GM12878 (cell line): ENCODE data around the gene PTPRN2. TPM values are rescaled to one million over a fixed set of nuclear protein-coding genes. Genes with fewer than 3 reads are reported as not detected.

Source experiments
- ATAC-seq: fragments of 200-7000 bp; cut with Tn5 transposase; 3 replicates; pipeline ENCODE4 v1.9.1; 2020; ENCODE audit warnings: mild to moderate bottlenecking, moderate library complexity
- BruUV-seq: library from RNA; stranded (reverse); fragments of 400-500 nt; replicated peaks from 2 replicates; lab custom pipeline; 2021; lab: Mats Ljungman, UMichigan
- CTCF ChIA-PET: fragments of 300-600 bp; sonication (Branson Sonifier 250); formaldehyde crosslinking; extraction: SDS; loops from one replicate; lab custom pipeline; 2021; ENCODE audit warnings: inconsistent platforms; lab: Yijun Ruan, JAX
- POLR2A ChIA-PET: fragments of 350-600 bp; formaldehyde crosslinking; extraction: SDS; loops from one replicate; lab custom pipeline; 2021; ENCODE audit warnings: inconsistent platforms; lab: Charles Lee
- RAD21 ChIA-PET: fragments of 300-600 bp; sonication (Branson Sonifier 250); formaldehyde crosslinking; loops from one replicate; lab custom pipeline; 2023; ENCODE audit warnings: antibody characterized with exemption; ENCODE audit not compliant: unreplicated experiment; lab: Charles Lee
- SMC1A ChIA-PET: fragments of 300-600 bp; sonication (Branson Sonifier 250); formaldehyde crosslinking; loops from one replicate; lab custom pipeline; 2023; ENCODE audit not compliant: unreplicated experiment, uncharacterized antibody; lab: Charles Lee
- DNase-seq: peaks from one replicate; pipeline ENCODE4 v3.0.0-alpha.2; 2011; ENCODE audit warnings: low read depth, low spot score
- FAIRE-seq: peaks from 3 replicates; lab custom pipeline; 2011; peaks lifted over from hg19 to GRCh38; lab: Jason Lieb, UNC
- H2AFZ ChIP-seq: 2 replicates; pipeline ENCODE4 v1.6.0; 2011; ENCODE audit warnings: low read depth, low read length, control low read depth; ENCODE audit not compliant: control insufficient read depth
- H3K27ac ChIP-seq: 2 replicates; pipeline ENCODE4 v1.5.1; 2011; ENCODE audit warnings: control low read depth; ENCODE audit not compliant: control insufficient read depth, insufficient read depth
- H3K27me3 ChIP-seq, 2 experiments: replicated peaks in 1 of 2; 2 replicates each; pipeline versions ENCODE4 v1.6.0 to v1.6.1; 2011; ENCODE audit warnings: low read length in 1 of 2; ENCODE audit not compliant: control insufficient read depth in 2 of 2, insufficient read depth in 2 of 2
- H3K36me3 ChIP-seq, 2 experiments: 2 replicates each; pipeline ENCODE4 v1.5.1; 2011; ENCODE audit warnings: low read length in 1 of 2; ENCODE audit not compliant: control insufficient read depth in 2 of 2, insufficient read depth in 2 of 2
- H3K4me1 ChIP-seq: 2 replicates; pipeline ENCODE4 v1.6.1; 2011; ENCODE audit warnings: mild to moderate bottlenecking, low read length, moderate library complexity, mixed read lengths; ENCODE audit not compliant: control insufficient read depth, insufficient read depth
- H3K4me2 ChIP-seq: 2 replicates; pipeline ENCODE4 v1.6.0; 2011; ENCODE audit warnings: control low read depth; ENCODE audit not compliant: control insufficient read depth, insufficient read depth
- H3K4me3 ChIP-seq: fragments of 200-600 bp; sonication (generic); 2 replicates; pipeline ENCODE4 v1.5.1; 2016
- H3K79me2 ChIP-seq: 2 replicates; pipeline ENCODE4 v1.6.0; 2011; ENCODE audit warnings: low read length; ENCODE audit not compliant: control insufficient read depth, insufficient read depth
- H3K9ac ChIP-seq: 2 replicates; pipeline ENCODE4 v1.8.0; 2011; ENCODE audit warnings: low read length, control low read depth, mixed read lengths; ENCODE audit not compliant: control insufficient read depth, insufficient read depth
- H3K9me3 ChIP-seq: replicated peaks from 3 replicates; pipeline ENCODE4 v1.5.1; 2011; ENCODE audit warnings: mild to moderate bottlenecking, low read length; ENCODE audit not compliant: control insufficient read depth, insufficient read depth
- H4K20me1 ChIP-seq: 2 replicates; pipeline ENCODE4 v1.6.0; 2011; ENCODE audit not compliant: control insufficient read depth, insufficient read depth
- EED ChIP-seq: sonication (generic); IDR thresholded peaks from 2 replicates; pipeline ENCODE4 v1.6.1; 2016; ENCODE audit warnings: antibody characterized with exemption, low read depth
- JUNB ChIP-seq: IDR thresholded peaks from 2 replicates; pipeline ENCODE4 v1.6.1; 2016; ENCODE audit warnings: antibody characterized with exemption, mild to moderate bottlenecking
- KAT2A ChIP-seq: conservative IDR thresholded peaks from 2 replicates; pipeline ENCODE4 v1.6.1; 2011; ENCODE audit warnings: low read depth, low read length; ENCODE audit not compliant: control insufficient read depth
- MTA3 ChIP-seq: IDR thresholded peaks from 2 replicates; pipeline ENCODE4 v1.6.1; 2012; ENCODE audit warnings: low read length, inconsistent platforms, borderline replicate concordance
- MXI1 ChIP-seq: fragments of 150-350 bp; IDR thresholded peaks from 2 replicates; pipeline ENCODE4 v1.6.1; 2011; ENCODE audit warnings: low read depth, mild to moderate bottlenecking, inconsistent platforms, low read length, improper control_type of control experiment
- SREBF1 ChIP-seq: IDR thresholded peaks from 2 replicates; pipeline ENCODE4 v1.6.1; 2012; ENCODE audit warnings: mild to moderate bottlenecking, low read length
- YBX1 ChIP-seq: fragments of 450-650 bp; IDR thresholded peaks from 2 replicates; pipeline ENCODE4 v1.6.1; 2016; ENCODE audit warnings: antibody characterized with exemption
- WGBS: methylation state at CpG from one replicate; pipeline ENCODE4 v1.1.6; 2016; ENCODE audit warnings: low lambda C conversion rate; ENCODE audit not compliant: insufficient replicate concordance, insufficient coverage; ENCODE audit errors: missing lambda C conversion rate; 5-methylcytosine and 5-hydroxymethylcytosine counted together
- in situ Hi-C: fragments of 300-500 bp; cut with MboI; formaldehyde crosslinking; loops from 9 replicates; pipeline ENCODE4 v1.14.3; 2018; ENCODE audit warnings: mixed read lengths
- intact Hi-C: fragments of 100-400 bp; cut with micrococcal nuclease; formaldehyde crosslinking; loops from one replicate; pipeline ENCODE4 v1.14.2; 2022; ENCODE audit not compliant: unreplicated experiment
- polyA plus RNA-seq, 11 experiments: library from polyadenylated mRNA; depleted of rRNA in 4 of 11; unstranded in 6 of 11; stranded (reverse) in 5 of 11; fragments of >200 nt; fragmentation: Nextera tagmentation in 4 of 11; fragmentation: Illumina TruSeq in 1 of 11; extraction: Ambion mirVana in 4 of 11; extraction: Trizol in 1 of 11; gene quantifications; 1 replicate in 1 of 11; 2 replicates in 10 of 11; pipeline versions ENCODE4 v1.2.1 to v1.2.3, GENCODE V29; 2011 to 2016; ENCODE audit warnings: inconsistent platforms in 2 of 11, missing spikeins in 2 of 11, low read depth in 1 of 11
- total RNA-seq, 4 experiments: library from RNA; depleted of rRNA in 3 of 4; stranded (reverse); fragments of >200 nt in 3 of 4; fragmentation: Illumina TruSeq in 1 of 4; extraction: Trizol in 1 of 4; gene quantifications; 2 replicates each; pipeline versions ENCODE4 v1.2.1 to v1.2.3, GENCODE V29; 2013 to 2021

The PTPRN2 gene
- total and polyA plus RNA-seq, 10 of the 15 experiments (the other 5 are each of a cell fraction or from before 2014, with no cell fraction given), result 5.4 TPM; not detected in 9

- no peak for TF ChIP-seq YBX1
Measured at GRCh38 chr7:157819455-157819807, 768.2 kb downstream of the PTPRN2 start (continued).

GRCh38 chr7:157818701-157819454 lies 768.7 kb downstream of the PTPRN2 start:
- intact Hi-C loops, result no loop called here
- ATAC-seq (no peak), FAIRE-seq (no peak), DNase-seq (no peak)
- H4K20me1 ChIP-seq, result no peaks in the 10 kb centered on the region
- no peak overlapping the region for H3K4me3 ChIP-seq
- H3K79me2 ChIP-seq, result no peaks in the 10 kb centered on the region
- H3K4me2 ChIP-seq, result no peak overlapping the region
- in situ Hi-C loops, result no loop called here
- WGBS, result 60% methylated on average over 20 of the region's 20 CpGs
- H3K27ac ChIP-seq, result no peak overlapping the region
- ChIA-PET CTCF (no interaction called here), POLR2A (no interaction called here), SMC1A (no interaction called here), RAD21 (no interaction called here)
- H3K36me3 ChIP-seq, result no peaks in the 10 kb centered on the region
- no peak overlapping the region for H3K9ac ChIP-seq
- H3K9me3 ChIP-seq, result no peaks in the 10 kb centered on the region; the same call in 2 of the 3 replicates
- no peaks in the 10 kb centered on the region for H3K27me3 ChIP-seq
- no peak overlapping the region for H2AFZ ChIP-seq
- no peak for TF ChIP-seq MXI1
- TF ChIP-seq MTA3, result no peak
- TF ChIP-seq SREBF1, result no peak
- TF ChIP-seq KAT2A, result no peak
- TF ChIP-seq JUNB, result no peak
- no peak for TF ChIP-seq EED
- H3K4me1 ChIP-seq, result no peaks in the 10 kb centered on the region
- BruUV-seq, result no TSS peak
